IPS-15b (cell line): ENCODE measurements around the gene NPHP4.

ENCODE experiments used
- H3K27me3 ChIP-seq: one replicate; pipeline ENCODE4 v1.6.1; 2013; ENCODE audit warnings: low read length; ENCODE audit not compliant: control insufficient read depth, insufficient read depth
- H3K36me3 ChIP-seq: one replicate; pipeline ENCODE4 v1.6.1; 2013; ENCODE audit warnings: low read length; ENCODE audit not compliant: control insufficient read depth, insufficient read depth
- H3K4me1 ChIP-seq: one replicate; pipeline ENCODE4 v1.6.1; 2013; ENCODE audit warnings: mild to moderate bottlenecking, low read length; ENCODE audit not compliant: control insufficient read depth, insufficient read depth
- H3K4me3 ChIP-seq: one replicate; pipeline ENCODE4 v1.5.1; 2013; ENCODE audit warnings: low read depth, low read length
- H3K9ac ChIP-seq: one replicate; pipeline ENCODE4 v1.6.1; 2013; ENCODE audit warnings: low read depth, mild to moderate bottlenecking, low read length
- H3K9me3 ChIP-seq: one replicate; pipeline ENCODE4 v1.6.1; 2013; ENCODE audit warnings: mild to moderate bottlenecking, low read length; ENCODE audit not compliant: control insufficient read depth, insufficient read depth

Gene NPHP4

GRCh38 chr1:5826601-5827000, 165.6 kb downstream of the NPHP4 start:
- H3K27me3 ChIP-seq = peaks cover 3% of the 10 kb centered on the region
- no peak overlapping the region for H3K9ac ChIP-seq
- no peaks in the 10 kb centered on the region for H3K9me3 ChIP-seq
- no peaks in the 10 kb centered on the region for H3K36me3 ChIP-seq
- peaks cover 3% of the 10 kb centered on the region for H3K4me1 ChIP-seq
- H3K4me3 ChIP-seq = no peak overlapping the region

- Histone ChIP-seq H3K4me1 (no peaks in the 10 kb centered on the region), H3K9ac (no peak overlapping the region), H3K4me3 (no peak overlapping the region), H3K27me3 (no peaks in the 10 kb centered on the region), H3K9me3 (no peaks in the 10 kb centered on the region), H3K36me3 (no peaks in the 10 kb centered on the region)
Observed at GRCh38 chr1:5822726-5823125, 169.5 kb downstream of the NPHP4 start.

DNA sequence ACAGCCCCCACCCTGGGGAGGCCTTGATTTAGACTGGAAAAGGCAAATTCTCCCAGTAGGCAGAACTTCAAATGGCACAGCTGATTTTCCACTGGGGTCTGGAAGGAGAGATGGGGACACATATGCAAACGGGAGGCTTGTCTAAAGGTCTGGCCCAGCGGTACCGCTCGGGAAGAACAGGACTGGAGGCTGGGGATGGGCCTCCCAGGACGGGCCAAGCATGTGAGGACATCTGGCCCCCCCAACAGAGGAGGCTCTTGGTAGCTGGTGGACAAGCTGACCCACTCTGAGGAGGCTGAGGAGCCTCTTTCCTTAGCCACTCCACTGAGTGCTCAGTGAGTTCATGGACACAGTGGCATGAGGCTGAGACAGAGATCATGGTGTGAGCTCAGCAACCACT, 170.0 kb downstream of the NPHP4 start:
- Histone ChIP-seq H3K4me1 (no peaks in the 10 kb centered on the region), H3K9me3 (no peaks in the 10 kb centered on the region), H3K36me3 (no peaks in the 10 kb centered on the region), H3K9ac (no peak overlapping the region), H3K4me3 (no peak overlapping the region), H3K27me3 (no peaks in the 10 kb centered on the region)

DNA sequence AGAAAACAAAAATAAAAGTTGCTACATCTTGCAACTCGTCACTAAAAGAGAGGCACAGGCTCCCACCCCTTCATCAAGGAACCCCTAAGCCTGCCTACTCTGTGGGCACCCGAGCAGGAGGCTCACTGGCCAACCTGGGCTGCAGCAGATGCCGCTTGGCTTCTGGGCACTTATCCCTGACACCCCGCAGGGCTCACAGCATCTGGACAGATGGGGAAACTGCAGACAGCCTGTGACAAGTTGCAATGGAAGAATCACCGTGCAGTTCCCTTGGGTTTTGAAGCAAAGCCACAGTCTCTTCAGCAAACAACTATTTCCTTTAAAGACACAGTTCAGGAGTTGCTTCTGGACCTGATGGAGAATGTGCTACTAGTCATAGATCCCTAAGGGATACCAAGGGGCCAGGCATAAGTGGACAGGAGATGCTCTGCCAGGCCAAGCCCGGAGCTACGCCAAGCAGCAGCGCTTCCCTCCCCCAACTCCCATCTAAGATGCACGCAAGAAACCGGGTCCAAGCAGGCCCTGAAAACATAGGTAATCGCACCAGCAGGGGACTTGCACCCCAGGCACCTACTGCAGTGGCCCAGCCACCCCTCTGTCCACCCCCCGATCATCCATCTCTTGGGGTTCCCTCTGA, 170.6 kb downstream of the NPHP4 start:
- no peak overlapping the region for H3K4me3 ChIP-seq
- H3K27me3 ChIP-seq = no peaks in the 10 kb centered on the region

DNA sequence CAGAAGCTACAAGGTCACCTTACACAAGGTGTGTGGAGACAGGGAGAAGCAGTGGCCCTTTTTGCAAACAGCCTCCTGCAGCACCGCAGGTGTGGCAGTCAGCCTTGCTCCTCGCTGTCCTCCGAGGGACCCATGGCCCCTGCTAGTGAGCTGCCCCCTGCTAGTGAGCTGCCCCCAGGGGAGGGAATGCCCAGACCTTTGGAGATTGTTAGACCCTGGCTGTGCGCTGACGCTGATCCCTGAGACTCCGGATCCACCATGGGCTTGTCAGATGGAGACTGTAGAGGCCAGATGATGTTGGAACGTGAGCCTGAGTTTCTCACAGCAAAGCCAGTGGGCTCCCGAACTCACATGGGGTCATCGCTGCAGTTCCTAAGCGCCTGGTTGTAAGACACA, 172.2 kb downstream of the NPHP4 start:
- H3K9ac ChIP-seq = no peak overlapping the region
- H3K9me3 ChIP-seq = no peaks in the 10 kb centered on the region
- no peaks in the 10 kb centered on the region for H3K36me3 ChIP-seq
- H3K4me1 ChIP-seq = no peaks in the 10 kb centered on the region
- no peak overlapping the region for H3K4me3 ChIP-seq
- H3K27me3 ChIP-seq = no peaks in the 10 kb centered on the region

More for the DNA sequence above, 170.6 kb downstream of the NPHP4 start:
- no peaks in the 10 kb centered on the region for H3K9me3 ChIP-seq
- no peaks in the 10 kb centered on the region for H3K4me1 ChIP-seq
- H3K9ac ChIP-seq = no peak overlapping the region
- H3K36me3 ChIP-seq = no peaks in the 10 kb centered on the region

DNA sequence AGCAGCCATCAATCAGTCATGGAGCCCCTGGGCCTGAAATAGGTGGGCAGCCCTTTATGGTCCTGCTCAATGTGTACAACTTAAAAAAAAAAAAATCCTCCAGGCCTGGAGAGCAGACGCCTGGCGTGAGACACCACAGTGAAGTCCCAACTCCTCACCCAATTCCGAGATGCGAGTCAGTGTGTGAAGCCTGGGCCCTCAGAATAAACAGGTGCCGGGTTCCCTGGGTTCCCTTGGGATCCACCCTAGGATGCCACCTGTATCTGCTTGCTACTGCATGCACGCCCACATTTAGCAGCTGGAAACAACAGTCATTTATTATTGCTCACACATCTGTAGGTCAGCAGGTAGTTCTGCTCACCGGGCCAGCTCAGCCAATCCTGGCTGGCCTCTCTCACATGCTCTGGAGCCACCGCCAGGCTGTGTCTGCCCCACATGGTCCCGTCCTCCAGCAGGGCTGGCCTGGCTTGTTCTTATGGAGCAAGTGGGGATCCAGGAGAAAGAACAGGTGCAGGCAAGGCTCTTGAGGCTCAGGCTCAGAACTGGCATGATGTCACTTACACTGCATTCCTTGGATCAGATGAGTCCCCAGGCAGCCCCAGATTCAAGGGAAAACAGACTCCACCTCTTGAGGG, 172.7 kb downstream of the NPHP4 start:
- Histone ChIP-seq H3K27me3 (no peaks in the 10 kb centered on the region), H3K4me1 (no peaks in the 10 kb centered on the region), H3K9ac (no peak overlapping the region), H3K4me3 (no peak overlapping the region), H3K9me3 (no peaks in the 10 kb centered on the region), H3K36me3 (no peaks in the 10 kb centered on the region)

DNA sequence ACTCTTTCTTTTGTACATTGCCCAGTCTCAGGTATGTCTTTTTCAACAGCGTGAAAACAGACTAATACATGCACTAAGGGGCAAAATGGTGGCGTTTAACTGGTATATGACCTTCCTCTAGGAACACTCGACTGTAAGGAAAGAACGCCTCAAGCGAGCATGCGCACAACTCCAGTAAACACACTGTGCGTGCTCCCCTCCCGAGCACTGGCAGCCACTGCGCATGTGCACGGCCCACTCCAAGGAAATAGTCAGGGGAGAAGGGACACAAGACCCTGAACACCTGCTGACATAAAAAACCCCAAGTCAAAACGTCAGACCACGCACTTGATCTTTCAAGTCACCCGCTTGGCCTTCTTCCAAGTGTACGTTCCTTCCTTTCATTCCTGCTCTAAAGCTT, 173.5 kb downstream of the NPHP4 start:
- no peaks in the 10 kb centered on the region for H3K9me3 ChIP-seq
- no peaks in the 10 kb centered on the region for H3K27me3 ChIP-seq
- no peak overlapping the region for H3K4me3 ChIP-seq
- no peaks in the 10 kb centered on the region for H3K36me3 ChIP-seq
- H3K4me1 ChIP-seq = no peaks in the 10 kb centered on the region
- no peak overlapping the region for H3K9ac ChIP-seq

DNA sequence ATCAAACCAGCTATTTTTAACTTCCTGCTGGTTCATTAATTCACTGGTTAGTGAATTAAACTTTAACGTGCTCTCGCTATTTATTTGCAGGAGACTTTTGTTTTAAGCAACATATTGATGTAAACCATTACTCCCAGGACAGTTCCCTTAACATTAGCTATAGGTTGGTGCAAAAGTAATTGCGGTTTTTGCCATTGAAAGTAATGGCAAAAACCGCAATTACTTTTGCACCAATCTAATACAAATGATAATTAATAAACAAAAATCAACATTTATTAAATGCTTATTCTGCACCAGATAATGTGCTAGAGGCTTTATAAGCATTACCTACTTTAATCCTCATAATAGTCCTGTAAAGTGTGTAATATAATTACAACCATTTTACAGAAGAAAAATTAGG, 176.5 kb downstream of the NPHP4 start:
- no peak overlapping the region for H3K4me3 ChIP-seq
- H3K9ac ChIP-seq = no peak overlapping the region
- H3K9me3 ChIP-seq = no peaks in the 10 kb centered on the region
- no peaks in the 10 kb centered on the region for H3K27me3 ChIP-seq
- H3K4me1 ChIP-seq = no peaks in the 10 kb centered on the region
- no peaks in the 10 kb centered on the region for H3K36me3 ChIP-seq

- no peaks in the 10 kb centered on the region for H3K4me1 ChIP-seq
- H3K27me3 ChIP-seq = no peaks in the 10 kb centered on the region
Observed at GRCh38 chr1:5815211-5815610, 177.0 kb downstream of the NPHP4 start.

DNA sequence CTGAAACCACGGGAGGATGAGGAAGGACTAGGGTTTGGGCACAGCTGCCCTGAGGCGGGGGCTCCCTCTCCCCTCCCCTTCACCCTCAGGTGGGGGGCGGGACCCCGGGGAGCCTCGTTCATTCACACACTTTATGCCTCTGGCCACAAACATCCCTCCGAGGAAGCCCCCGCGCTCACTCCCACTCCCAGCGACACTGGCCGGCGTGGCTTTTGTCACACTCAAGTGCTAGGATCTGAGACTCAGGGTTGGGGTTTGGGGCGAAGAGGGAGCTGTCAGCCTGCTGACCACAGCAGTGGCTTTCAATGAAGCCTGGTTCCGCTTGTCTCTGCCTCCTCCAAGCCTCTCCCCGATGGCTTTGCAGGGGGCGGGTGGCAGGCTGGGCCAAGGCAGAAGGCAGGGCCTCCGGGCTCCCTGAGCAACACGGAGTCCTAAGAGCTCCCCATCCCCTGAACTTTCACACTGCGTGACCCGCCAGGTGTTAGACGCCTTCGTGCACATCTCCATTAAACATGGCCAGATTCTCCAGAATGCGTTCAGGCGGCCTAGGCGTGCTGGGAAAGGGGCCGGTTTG, 178.1 kb downstream of the NPHP4 start:
- Histone ChIP-seq H3K9ac (no peak overlapping the region), H3K9me3 (no peaks in the 10 kb centered on the region), H3K4me3 (no peak overlapping the region), H3K36me3 (no peaks in the 10 kb centered on the region), H3K4me1 (no peaks in the 10 kb centered on the region), H3K27me3 (no peaks in the 10 kb centered on the region)

More at GRCh38 chr1:5815211-5815610, 177.0 kb downstream of the NPHP4 start:
- no peak overlapping the region for H3K4me3 ChIP-seq
- H3K9me3 ChIP-seq = no peaks in the 10 kb centered on the region
- H3K9ac ChIP-seq = no peak overlapping the region
- no peaks in the 10 kb centered on the region for H3K36me3 ChIP-seq

DNA sequence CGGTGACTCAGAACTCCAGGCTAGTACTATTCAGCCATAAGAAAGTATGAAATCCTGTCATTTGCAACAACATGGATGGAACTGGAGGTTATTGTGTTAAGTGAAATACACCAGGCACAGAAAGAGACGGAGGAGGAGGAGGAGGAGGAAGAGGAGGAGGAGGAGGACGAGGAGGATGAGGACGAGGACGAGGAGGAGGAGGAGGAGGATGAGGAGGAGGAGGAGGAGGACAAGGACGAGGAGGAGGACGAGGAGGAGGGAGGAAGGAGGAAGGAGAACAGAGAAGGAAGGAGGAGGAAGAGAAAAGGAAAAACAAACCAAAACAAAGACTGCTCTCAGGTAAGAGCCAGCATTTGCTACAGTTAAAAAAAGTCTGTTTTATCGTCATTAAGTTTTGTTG, 178.7 kb downstream of the NPHP4 start:
- no peaks in the 10 kb centered on the region for H3K4me1 ChIP-seq
- no peaks in the 10 kb centered on the region for H3K36me3 ChIP-seq
- H3K27me3 ChIP-seq = no peaks in the 10 kb centered on the region
- no peaks in the 10 kb centered on the region for H3K9me3 ChIP-seq
- no peak overlapping the region for H3K9ac ChIP-seq
- no peak overlapping the region for H3K4me3 ChIP-seq
